HepG2 (cell line): ENCODE data around the gene CFL1. TPM values are rescaled to one million over a fixed set of nuclear protein-coding genes. Genes with fewer than 3 reads are reported as not detected.

ENCODE experiments used
- CCAR2 ChIP-seq: fragments of 200-400 bp; formaldehyde crosslinking; optimal IDR thresholded peaks from 2 replicates; pipeline ENCODE3; 2018; ENCODE audit warnings: low read depth, mild to moderate bottlenecking, low read length, moderate library complexity
- ISL2 ChIP-seq: sonication (generic); formaldehyde crosslinking; IDR thresholded peaks from 2 replicates; pipeline ENCODE4 v1.5.0; 2020; ENCODE audit warnings: missing genetic modification reagents
- NCOA5 ChIP-seq: sonication (generic); formaldehyde crosslinking; IDR thresholded peaks from 2 replicates; pipeline ENCODE4 v1.4.0; 2020; ENCODE audit warnings: missing genetic modification reagents
- SCMH1 ChIP-seq: sonication (generic); formaldehyde crosslinking; IDR thresholded peaks from 2 replicates; pipeline ENCODE4 v1.9.0; 2021; ENCODE audit warnings: missing genetic modification reagents, mild to moderate bottlenecking, borderline replicate concordance
- SIN3A ChIP-seq: IDR thresholded peaks from 2 replicates; pipeline ENCODE4 v1.6.1; 2011; ENCODE audit warnings: low read depth, mild to moderate bottlenecking, control low read depth, low read length, borderline replicate concordance
- ZNF552 ChIP-seq: sonication (generic); formaldehyde crosslinking; IDR thresholded peaks from 2 replicates; pipeline ENCODE4 v1.9.0; 2022; ENCODE audit warnings: missing genetic modification reagents, mild to moderate bottlenecking, borderline replicate concordance
- ZNF761 ChIP-seq: sonication (generic); formaldehyde crosslinking; conservative IDR thresholded peaks from 2 replicates; pipeline ENCODE4 v1.4.0; 2020; ENCODE audit warnings: mild to moderate bottlenecking, missing genetic modification reagents
- ZSCAN12 ChIP-seq: sonication (generic); formaldehyde crosslinking; IDR thresholded peaks from 2 replicates; pipeline ENCODE4 v1.9.0; 2021; ENCODE audit warnings: mild to moderate bottlenecking, missing genetic modification reagents
- polyA plus RNA-seq, 8 experiments: library from polyadenylated mRNA; depleted of rRNA in 3 of 8; stranded (reverse) in 7 of 8; unstranded in 1 of 8; fragments of >200 nt; fragmentation: Illumina TruSeq in 4 of 8; extraction: Trizol in 4 of 8; gene quantifications; 2 replicates each; pipeline versions ENCODE4 v1.2.1 to v1.2.3, GENCODE V29; 2011 to 2016; ENCODE audit warnings: low read depth in 4 of 8, missing spikeins in 1 of 8, mixed read lengths in 1 of 8; ENCODE audit not compliant: insufficient read depth in 1 of 8
- total RNA-seq, 5 experiments: library from RNA; depleted of rRNA; stranded (reverse); fragments of >200 nt; fragmentation: Illumina TruSeq; extraction: Trizol; gene quantifications; 2 replicates each; pipeline ENCODE4 v1.2.3, GENCODE V29; 2016; ENCODE audit warnings: low read depth in 1 of 5
- TF ChIP-seq, protein P1 (sequence below): sonication (generic); formaldehyde crosslinking; IDR thresholded peaks from 2 replicates; pipeline ENCODE4 v1.5.0; 2020; ENCODE audit warnings: mild to moderate bottlenecking, missing genetic modification reagents
- TF ChIP-seq, protein P2 (sequence below): sonication (generic); formaldehyde crosslinking; IDR thresholded peaks from 2 replicates; pipeline ENCODE4 v1.4.0; 2020; ENCODE audit warnings: missing genetic modification reagents
- TF ChIP-seq, protein P3 (sequence below): sonication (generic); formaldehyde crosslinking; IDR thresholded peaks from 2 replicates; pipeline ENCODE4 v1.4.0; 2020; ENCODE audit warnings: missing genetic modification reagents, borderline replicate concordance
- TF ChIP-seq, protein P4 (sequence below): sonication (generic); formaldehyde crosslinking; IDR thresholded peaks from 2 replicates; pipeline ENCODE4 v1.4.0; 2020; ENCODE audit warnings: missing genetic modification reagents

Gene CFL1
- total and polyA plus RNA-seq, 2 of the 13 experiments (the other 11 are each of a cell fraction or from before 2014, with no cell fraction given), result 379 to 383 TPM

DNA sequence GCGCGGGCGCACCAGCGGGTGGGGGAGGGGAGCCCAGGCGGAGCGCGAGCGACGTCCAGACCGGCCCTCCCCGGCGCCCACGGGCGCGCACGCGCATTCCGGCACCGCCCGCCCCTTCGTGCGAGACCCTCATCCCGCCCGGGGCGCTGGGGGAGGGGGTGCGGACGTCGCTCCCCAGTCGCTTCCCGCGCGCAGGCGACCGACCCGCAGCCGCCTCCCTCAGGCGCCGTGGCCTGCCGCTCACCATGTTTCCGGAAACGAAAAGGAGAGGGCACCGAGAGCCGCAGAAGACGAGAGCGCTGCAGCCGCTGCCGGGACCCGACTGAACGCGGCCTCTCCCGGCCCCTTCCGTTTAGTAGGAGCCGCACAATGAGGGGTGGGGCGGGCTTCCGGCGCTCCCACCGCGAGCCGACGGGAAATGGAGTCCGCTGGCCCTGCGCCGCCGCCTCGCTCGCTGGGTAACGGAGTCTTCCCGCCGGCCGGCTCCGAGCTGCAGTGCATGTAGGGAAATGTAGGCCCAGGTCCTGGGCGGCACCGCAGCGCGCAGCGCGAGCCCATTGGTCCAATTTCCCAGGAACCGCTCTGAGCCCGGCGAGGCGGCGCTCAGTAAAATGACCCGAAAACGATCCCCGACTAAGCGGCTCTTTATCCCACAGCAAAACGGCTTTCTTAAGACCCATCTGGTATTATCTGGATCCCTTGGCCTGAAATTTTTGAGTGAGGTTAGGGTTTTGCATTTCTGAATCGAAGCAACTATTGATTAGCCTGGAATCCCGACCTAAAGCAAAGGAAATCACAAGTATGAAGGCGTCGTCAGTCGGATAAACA is at the start of gene CFL1 (continued):
- TF ChIP-seq, protein P1, sequence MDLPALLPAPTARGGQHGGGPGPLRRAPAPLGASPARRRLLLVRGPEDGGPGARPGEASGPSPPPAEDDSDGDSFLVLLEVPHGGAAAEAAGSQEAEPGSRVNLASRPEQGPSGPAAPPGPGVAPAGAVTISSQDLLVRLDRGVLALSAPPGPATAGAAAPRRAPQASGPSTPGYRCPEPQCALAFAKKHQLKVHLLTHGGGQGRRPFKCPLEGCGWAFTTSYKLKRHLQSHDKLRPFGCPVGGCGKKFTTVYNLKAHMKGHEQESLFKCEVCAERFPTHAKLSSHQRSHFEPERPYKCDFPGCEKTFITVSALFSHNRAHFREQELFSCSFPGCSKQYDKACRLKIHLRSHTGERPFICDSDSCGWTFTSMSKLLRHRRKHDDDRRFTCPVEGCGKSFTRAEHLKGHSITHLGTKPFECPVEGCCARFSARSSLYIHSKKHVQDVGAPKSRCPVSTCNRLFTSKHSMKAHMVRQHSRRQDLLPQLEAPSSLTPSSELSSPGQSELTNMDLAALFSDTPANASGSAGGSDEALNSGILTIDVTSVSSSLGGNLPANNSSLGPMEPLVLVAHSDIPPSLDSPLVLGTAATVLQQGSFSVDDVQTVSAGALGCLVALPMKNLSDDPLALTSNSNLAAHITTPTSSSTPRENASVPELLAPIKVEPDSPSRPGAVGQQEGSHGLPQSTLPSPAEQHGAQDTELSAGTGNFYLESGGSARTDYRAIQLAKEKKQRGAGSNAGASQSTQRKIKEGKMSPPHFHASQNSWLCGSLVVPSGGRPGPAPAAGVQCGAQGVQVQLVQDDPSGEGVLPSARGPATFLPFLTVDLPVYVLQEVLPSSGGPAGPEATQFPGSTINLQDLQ (CRISPR knock-in tag), result no peak
- TF ChIP-seq NCOA5 (CRISPR knock-in tag), result no peak
- TF ChIP-seq SCMH1 (CRISPR knock-in tag), result no peak
- TF ChIP-seq, protein P2, sequence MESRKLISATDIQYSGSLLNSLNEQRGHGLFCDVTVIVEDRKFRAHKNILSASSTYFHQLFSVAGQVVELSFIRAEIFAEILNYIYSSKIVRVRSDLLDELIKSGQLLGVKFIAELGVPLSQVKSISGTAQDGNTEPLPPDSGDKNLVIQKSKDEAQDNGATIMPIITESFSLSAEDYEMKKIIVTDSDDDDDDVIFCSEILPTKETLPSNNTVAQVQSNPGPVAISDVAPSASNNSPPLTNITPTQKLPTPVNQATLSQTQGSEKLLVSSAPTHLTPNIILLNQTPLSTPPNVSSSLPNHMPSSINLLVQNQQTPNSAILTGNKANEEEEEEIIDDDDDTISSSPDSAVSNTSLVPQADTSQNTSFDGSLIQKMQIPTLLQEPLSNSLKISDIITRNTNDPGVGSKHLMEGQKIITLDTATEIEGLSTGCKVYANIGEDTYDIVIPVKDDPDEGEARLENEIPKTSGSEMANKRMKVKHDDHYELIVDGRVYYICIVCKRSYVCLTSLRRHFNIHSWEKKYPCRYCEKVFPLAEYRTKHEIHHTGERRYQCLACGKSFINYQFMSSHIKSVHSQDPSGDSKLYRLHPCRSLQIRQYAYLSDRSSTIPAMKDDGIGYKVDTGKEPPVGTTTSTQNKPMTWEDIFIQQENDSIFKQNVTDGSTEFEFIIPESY (CRISPR knock-in tag), result 0 out of 2 replicates have a peak, but pooled peaks have one; percentile 8
- peak; percentile 15; the same call in 1 of the 2 replicates for TF ChIP-seq ISL2
- no peak for TF ChIP-seq ZSCAN12 (CRISPR knock-in tag)
- TF ChIP-seq, protein P3, sequence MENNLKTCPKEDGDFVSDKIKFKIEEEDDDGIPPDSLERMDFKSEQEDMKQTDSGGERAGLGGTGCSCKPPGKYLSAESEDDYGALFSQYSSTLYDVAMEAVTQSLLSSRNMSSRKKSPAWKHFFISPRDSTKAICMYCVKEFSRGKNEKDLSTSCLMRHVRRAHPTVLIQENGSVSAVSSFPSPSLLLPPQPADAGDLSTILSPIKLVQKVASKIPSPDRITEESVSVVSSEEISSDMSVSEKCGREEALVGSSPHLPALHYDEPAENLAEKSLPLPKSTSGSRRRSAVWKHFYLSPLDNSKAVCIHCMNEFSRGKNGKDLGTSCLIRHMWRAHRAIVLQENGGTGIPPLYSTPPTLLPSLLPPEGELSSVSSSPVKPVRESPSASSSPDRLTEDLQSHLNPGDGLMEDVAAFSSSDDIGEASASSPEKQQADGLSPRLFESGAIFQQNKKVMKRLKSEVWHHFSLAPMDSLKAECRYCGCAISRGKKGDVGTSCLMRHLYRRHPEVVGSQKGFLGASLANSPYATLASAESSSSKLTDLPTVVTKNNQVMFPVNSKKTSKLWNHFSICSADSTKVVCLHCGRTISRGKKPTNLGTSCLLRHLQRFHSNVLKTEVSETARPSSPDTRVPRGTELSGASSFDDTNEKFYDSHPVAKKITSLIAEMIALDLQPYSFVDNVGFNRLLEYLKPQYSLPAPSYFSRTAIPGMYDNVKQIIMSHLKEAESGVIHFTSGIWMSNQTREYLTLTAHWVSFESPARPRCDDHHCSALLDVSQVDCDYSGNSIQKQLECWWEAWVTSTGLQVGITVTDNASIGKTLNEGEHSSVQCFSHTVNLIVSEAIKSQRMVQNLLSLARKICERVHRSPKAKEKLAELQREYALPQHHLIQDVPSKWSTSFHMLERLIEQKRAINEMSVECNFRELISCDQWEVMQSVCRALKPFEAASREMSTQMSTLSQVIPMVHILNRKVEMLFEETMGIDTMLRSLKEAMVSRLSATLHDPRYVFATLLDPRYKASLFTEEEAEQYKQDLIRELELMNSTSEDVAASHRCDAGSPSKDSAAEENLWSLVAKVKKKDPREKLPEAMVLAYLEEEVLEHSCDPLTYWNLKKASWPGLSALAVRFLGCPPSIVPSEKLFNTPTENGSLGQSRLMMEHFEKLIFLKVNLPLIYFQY, result peak; percentile 93
- TF ChIP-seq CCAR2, result no peak
- peak; percentile 53; the same call in 1 of the 2 replicates for TF ChIP-seq ZNF761
- TF ChIP-seq, protein P4, sequence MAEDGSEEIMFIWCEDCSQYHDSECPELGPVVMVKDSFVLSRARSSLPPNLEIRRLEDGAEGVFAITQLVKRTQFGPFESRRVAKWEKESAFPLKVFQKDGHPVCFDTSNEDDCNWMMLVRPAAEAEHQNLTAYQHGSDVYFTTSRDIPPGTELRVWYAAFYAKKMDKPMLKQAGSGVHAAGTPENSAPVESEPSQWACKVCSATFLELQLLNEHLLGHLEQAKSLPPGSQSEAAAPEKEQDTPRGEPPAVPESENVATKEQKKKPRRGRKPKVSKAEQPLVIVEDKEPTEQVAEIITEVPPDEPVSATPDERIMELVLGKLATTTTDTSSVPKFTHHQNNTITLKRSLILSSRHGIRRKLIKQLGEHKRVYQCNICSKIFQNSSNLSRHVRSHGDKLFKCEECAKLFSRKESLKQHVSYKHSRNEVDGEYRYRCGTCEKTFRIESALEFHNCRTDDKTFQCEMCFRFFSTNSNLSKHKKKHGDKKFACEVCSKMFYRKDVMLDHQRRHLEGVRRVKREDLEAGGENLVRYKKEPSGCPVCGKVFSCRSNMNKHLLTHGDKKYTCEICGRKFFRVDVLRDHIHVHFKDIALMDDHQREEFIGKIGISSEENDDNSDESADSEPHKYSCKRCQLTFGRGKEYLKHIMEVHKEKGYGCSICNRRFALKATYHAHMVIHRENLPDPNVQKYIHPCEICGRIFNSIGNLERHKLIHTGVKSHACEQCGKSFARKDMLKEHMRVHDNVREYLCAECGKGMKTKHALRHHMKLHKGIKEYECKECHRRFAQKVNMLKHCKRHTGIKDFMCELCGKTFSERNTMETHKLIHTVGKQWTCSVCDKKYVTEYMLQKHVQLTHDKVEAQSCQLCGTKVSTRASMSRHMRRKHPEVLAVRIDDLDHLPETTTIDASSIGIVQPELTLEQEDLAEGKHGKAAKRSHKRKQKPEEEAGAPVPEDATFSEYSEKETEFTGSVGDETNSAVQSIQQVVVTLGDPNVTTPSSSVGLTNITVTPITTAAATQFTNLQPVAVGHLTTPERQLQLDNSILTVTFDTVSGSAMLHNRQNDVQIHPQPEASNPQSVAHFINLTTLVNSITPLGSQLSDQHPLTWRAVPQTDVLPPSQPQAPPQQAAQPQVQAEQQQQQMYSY (CRISPR knock-in tag), result no peak
- TF ChIP-seq ZNF552 (CRISPR knock-in tag), result no peak; the same call in 1 of the 2 replicates
- TF ChIP-seq SIN3A, result peak; percentile 85; the same call in 1 of the 2 replicates
